Subcutaneous adipose tissue (tissue), 4 donors: Measurements from ENCODE around the gene MINDY4. TPM values are rescaled to one million over a fixed set of nuclear protein-coding genes. Genes with fewer than 3 reads are reported as not detected.

Experiments
- CTCF ChIP-seq: fragments of 450-650 bp; IDR thresholded peaks from one replicate; pipeline ENCODE4 v1.5.1; 2016; ENCODE audit warnings: low read depth, mild to moderate bottlenecking, control low read depth, antibody characterized with exemption, moderate library complexity
- total RNA-seq, 4 donors: library from RNA; depleted of rRNA; stranded (reverse); fragments of >200 nt; gene quantifications; one replicate each; pipeline ENCODE4 v1.1.0, GENCODE V29; 2016

MINDY4 gene
- total RNA-seq, 4 donors from 2014 or later = 3.7 to 8.5 (median 7.4) TPM

- TF ChIP-seq CTCF = no peak
These were observed 37.5 kb upstream of the MINDY4 start for GRCh38 chr7:30733691-30734090.

- no peak for TF ChIP-seq CTCF
These were observed 36.7 kb upstream of the MINDY4 start for GRCh38 chr7:30734497-30734896.

GRCh38 chr7:30735631-30736030 lies 35.6 kb upstream of the MINDY4 start:
- TF ChIP-seq CTCF = no peak

GRCh38 chr7:30736291-30736690 lies 34.9 kb upstream of the MINDY4 start:
- TF ChIP-seq CTCF = no peak

GRCh38 chr7:30738026-30738915 lies 32.9 kb upstream of the MINDY4 start:
- TF ChIP-seq CTCF = no peak

- TF ChIP-seq CTCF = no peak
These were observed 31.5 kb upstream of the MINDY4 start for GRCh38 chr7:30739691-30740090.

GRCh38 chr7:30740417-30741181 lies 30.6 kb upstream of the MINDY4 start:
- TF ChIP-seq CTCF = no peak
